ENCODE data around the gene ATP6V0D1. TPM values are rescaled to one million over a fixed set of nuclear protein-coding genes. Genes with fewer than 3 reads are reported as not detected.

The ATP6V0D1 gene
- polyA plus RNA-seq, 1 donor from 2014 or later: 188 TPM

DNA sequence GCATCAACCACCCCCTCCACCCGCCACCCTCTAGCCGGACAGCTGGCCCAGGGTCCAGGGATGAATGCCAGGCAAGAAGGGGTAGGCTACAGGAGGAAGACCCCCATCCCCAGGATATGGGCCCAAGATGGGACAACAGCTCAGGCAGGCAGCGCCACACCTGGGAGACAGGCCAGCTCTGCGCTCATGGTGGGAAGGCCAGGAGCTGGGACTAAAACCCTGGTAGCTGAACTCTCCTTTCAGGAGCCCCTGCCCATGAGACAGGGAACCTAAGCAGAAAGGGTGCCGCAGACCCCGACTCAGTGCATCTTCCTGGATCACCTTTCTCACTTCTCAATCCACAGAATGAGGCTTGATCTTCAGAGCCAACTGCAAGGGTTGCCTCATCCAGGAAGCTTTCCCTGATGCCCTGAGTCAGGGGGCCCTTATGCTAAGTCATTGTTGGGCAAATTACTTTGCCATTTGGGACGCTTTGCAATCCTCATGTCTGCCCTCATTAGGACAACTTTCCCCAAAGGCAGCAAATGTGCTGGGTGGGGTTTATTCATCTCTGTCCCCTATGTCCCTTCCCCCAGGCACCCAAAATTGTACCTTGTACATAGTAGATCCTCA lies 73.7 kb downstream of the ATP6V0D1 start:
- no peak overlapping the region for H3K4me2 ChIP-seq (ENCODE audit: low read length)
- no peaks in the 10 kb centered on the region for H3K9me3 ChIP-seq (ENCODE audit: low read length)
- H3K27me3 ChIP-seq (ENCODE audit: insufficient read depth, low read depth, low read length): no peaks in the 10 kb centered on the region
- no peak overlapping the region for H2AFZ ChIP-seq (ENCODE audit: low read depth, low read length)
- H3K79me2 ChIP-seq (replicated peaks; ENCODE audit: insufficient read depth, low read length): no peaks in the 10 kb centered on the region
- TF ChIP-seq, protein P1, sequence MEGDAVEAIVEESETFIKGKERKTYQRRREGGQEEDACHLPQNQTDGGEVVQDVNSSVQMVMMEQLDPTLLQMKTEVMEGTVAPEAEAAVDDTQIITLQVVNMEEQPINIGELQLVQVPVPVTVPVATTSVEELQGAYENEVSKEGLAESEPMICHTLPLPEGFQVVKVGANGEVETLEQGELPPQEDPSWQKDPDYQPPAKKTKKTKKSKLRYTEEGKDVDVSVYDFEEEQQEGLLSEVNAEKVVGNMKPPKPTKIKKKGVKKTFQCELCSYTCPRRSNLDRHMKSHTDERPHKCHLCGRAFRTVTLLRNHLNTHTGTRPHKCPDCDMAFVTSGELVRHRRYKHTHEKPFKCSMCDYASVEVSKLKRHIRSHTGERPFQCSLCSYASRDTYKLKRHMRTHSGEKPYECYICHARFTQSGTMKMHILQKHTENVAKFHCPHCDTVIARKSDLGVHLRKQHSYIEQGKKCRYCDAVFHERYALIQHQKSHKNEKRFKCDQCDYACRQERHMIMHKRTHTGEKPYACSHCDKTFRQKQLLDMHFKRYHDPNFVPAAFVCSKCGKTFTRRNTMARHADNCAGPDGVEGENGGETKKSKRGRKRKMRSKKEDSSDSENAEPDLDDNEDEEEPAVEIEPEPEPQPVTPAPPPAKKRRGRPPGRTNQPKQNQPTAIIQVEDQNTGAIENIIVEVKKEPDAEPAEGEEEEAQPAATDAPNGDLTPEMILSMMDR (IDR thresholded peaks at IDR 0.05; ENCODE audit: poor library complexity, severe bottlenecking): no peak
- TF ChIP-seq SMC3 (conservative IDR thresholded peaks at IDR 0.05; ENCODE audit: poor library complexity) (no peak), MXI1 (conservative IDR thresholded peaks at IDR 0.05; ENCODE audit: poor library complexity, severe bottlenecking) (no peak), POLR2AphosphoS5 (IDR thresholded peaks at IDR 0.05) (no peak), EZH2 (IDR thresholded peaks at IDR 0.05; ENCODE audit: borderline replicate concordance, insufficient read depth, low read length, poor library complexity, severe bottlenecking) (no peak), RAD21 (conservative IDR thresholded peaks at IDR 0.05) (no peak), EP300 (conservative IDR thresholded peaks at IDR 0.05; ENCODE audit: poor library complexity, severe bottlenecking) (no peak), TAF1 (IDR thresholded peaks at IDR 0.05; ENCODE audit: low read depth) (no peak)
- TF ChIP-seq, protein P2, sequence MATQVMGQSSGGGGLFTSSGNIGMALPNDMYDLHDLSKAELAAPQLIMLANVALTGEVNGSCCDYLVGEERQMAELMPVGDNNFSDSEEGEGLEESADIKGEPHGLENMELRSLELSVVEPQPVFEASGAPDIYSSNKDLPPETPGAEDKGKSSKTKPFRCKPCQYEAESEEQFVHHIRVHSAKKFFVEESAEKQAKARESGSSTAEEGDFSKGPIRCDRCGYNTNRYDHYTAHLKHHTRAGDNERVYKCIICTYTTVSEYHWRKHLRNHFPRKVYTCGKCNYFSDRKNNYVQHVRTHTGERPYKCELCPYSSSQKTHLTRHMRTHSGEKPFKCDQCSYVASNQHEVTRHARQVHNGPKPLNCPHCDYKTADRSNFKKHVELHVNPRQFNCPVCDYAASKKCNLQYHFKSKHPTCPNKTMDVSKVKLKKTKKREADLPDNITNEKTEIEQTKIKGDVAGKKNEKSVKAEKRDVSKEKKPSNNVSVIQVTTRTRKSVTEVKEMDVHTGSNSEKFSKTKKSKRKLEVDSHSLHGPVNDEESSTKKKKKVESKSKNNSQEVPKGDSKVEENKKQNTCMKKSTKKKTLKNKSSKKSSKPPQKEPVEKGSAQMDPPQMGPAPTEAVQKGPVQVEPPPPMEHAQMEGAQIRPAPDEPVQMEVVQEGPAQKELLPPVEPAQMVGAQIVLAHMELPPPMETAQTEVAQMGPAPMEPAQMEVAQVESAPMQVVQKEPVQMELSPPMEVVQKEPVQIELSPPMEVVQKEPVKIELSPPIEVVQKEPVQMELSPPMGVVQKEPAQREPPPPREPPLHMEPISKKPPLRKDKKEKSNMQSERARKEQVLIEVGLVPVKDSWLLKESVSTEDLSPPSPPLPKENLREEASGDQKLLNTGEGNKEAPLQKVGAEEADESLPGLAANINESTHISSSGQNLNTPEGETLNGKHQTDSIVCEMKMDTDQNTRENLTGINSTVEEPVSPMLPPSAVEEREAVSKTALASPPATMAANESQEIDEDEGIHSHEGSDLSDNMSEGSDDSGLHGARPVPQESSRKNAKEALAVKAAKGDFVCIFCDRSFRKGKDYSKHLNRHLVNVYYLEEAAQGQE (IDR thresholded peaks at IDR 0.05; ENCODE audit: borderline replicate concordance): no peak
- H3F3A ChIP-seq (ENCODE audit: insufficient read depth, low read length, poor library complexity, severe bottlenecking): no peaks in the 10 kb centered on the region
- H3K4me3 ChIP-seq (ENCODE audit: low read length): no peak overlapping the region
- no peak overlapping the region for H3K9ac ChIP-seq (ENCODE audit: low read length)
- H3K9me2 ChIP-seq (ENCODE audit: insufficient read depth, low read length): no peaks in the 10 kb centered on the region
- H3K27ac ChIP-seq (ENCODE audit: low read length): no peak overlapping the region
- H4K20me1 ChIP-seq (ENCODE audit: insufficient read depth): no peaks in the 10 kb centered on the region
- no peaks in the 10 kb centered on the region for H3K36me3 ChIP-seq (ENCODE audit: insufficient read depth, low read length)

DNA sequence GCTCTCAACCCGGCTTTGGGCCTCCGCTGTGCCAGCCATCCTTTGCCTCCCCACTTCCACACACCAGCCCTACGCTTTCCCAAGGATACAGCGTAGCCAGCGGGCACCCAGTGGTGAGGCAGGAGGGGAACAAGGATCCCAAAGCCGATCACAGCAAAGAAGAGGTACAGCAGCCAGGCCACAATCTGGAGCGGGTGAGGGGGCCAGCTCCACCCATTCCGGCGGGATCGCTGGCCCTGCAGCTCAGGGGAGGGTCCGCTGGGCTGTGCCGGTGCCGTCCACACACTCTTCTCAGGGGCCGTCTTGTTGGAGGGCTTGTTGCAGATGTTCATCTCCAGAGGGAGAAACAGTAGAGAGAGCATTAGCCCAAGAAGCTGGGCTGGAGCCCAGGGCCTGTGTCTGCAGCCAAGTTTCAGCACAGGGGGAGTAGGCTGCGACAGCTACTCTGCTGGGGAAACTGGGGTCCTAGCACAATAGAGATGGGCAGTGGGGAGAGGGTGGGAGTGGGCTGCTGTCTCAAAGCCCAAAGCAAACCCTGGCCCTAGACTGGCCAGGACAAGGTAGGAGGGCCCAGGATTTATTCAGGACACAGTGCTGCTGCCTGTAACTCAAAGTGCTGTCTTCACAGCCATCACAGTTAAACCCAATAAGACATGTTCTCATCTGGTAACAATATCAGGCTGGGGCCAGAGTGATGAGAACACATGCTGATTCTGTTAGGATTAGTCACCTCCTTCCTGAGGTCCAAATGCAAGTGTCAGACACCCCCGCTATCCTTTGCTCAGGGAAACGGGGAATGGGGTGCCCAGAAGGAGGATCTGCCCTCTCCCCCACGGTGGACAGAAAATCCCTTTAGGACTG lies 74.6 kb downstream of the ATP6V0D1 start:
- Histone ChIP-seq H3F3A (ENCODE audit: insufficient read depth, low read length, poor library complexity, severe bottlenecking) (no peaks in the 10 kb centered on the region), H3K4me3 (ENCODE audit: low read length) (no peak overlapping the region), H3K27me3 (ENCODE audit: insufficient read depth, low read depth, low read length) (no peaks in the 10 kb centered on the region), H3K4me2 (ENCODE audit: low read length) (no peak overlapping the region), H2AFZ (ENCODE audit: low read depth, low read length) (no peak overlapping the region), H3K27ac (ENCODE audit: low read length) (no peak overlapping the region), H3K36me3 (ENCODE audit: insufficient read depth, low read length) (no peaks in the 10 kb centered on the region), H4K20me1 (ENCODE audit: insufficient read depth) (no peaks in the 10 kb centered on the region), H3K9me2 (ENCODE audit: insufficient read depth, low read length) (no peaks in the 10 kb centered on the region), H3K9me3 (ENCODE audit: low read length) (no peaks in the 10 kb centered on the region), H3K79me2 (replicated peaks; ENCODE audit: insufficient read depth, low read length) (no peaks in the 10 kb centered on the region), H3K9ac (ENCODE audit: low read length) (no peak overlapping the region)
- TF ChIP-seq POLR2AphosphoS5 (IDR thresholded peaks at IDR 0.05): no peak
- no peak for TF ChIP-seq EZH2 (IDR thresholded peaks at IDR 0.05; ENCODE audit: borderline replicate concordance, insufficient read depth, low read length, poor library complexity, severe bottlenecking)
- TF ChIP-seq MXI1 (conservative IDR thresholded peaks at IDR 0.05; ENCODE audit: poor library complexity, severe bottlenecking): no peak
- TF ChIP-seq, protein P2 (IDR thresholded peaks at IDR 0.05; ENCODE audit: borderline replicate concordance): no peak
- no peak for TF ChIP-seq EP300 (conservative IDR thresholded peaks at IDR 0.05; ENCODE audit: poor library complexity, severe bottlenecking)
- TF ChIP-seq RAD21 (conservative IDR thresholded peaks at IDR 0.05): no peak
- no peak for TF ChIP-seq SMC3 (conservative IDR thresholded peaks at IDR 0.05; ENCODE audit: poor library complexity)
